KBM-7 (cell line): ENCODE results near the gene SPATA20.

Experiments used
- DNase-seq: peaks from one replicate; pipeline ENCODE4 v3.0.0-alpha.2; 2015
- in situ Hi-C: fragments of 300-500 bp; cut with MboI; formaldehyde crosslinking; loops from 2 replicates; pipeline ENCODE4 v1.14.3; 2020; ENCODE audit warnings: low sequenced_read_pairs, low pct_unique_long_range_greater_than_20kb, mixed read lengths

Gene SPATA20

DNA sequence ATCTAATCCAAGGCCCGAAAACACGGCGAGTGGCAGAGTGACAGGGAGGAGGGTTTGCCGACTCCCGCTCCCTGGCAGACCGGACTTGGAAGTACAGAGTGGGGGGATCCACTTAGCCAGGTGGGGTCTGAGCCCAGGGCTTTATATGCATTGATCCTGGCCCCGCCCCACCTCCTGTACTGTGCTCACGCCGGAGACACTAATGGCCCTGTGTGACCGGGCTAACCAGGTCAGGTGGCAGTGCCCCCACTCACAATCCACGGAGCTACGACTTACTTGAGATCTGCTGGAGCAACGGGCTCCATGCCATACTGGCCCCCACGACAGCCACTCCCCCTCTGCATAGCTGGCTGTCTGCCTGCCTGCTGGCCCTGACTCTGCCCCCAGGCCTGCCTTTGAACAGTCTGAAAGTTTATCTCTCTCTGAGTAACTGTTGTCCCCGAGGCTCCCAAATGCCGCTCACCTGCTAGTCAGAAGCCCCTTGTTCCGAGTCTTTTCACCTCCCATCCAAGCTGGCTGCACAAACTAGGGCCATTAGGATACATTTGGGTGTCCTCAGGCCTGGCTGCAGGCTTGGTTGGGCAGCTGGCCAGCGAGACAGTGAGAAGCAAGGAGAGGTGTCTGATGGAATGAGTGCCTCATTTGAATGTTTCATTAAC, 41.5 kb downstream of the SPATA20 start:
- no peak for DNase-seq
- in situ Hi-C loops: no loop called here

DNA sequence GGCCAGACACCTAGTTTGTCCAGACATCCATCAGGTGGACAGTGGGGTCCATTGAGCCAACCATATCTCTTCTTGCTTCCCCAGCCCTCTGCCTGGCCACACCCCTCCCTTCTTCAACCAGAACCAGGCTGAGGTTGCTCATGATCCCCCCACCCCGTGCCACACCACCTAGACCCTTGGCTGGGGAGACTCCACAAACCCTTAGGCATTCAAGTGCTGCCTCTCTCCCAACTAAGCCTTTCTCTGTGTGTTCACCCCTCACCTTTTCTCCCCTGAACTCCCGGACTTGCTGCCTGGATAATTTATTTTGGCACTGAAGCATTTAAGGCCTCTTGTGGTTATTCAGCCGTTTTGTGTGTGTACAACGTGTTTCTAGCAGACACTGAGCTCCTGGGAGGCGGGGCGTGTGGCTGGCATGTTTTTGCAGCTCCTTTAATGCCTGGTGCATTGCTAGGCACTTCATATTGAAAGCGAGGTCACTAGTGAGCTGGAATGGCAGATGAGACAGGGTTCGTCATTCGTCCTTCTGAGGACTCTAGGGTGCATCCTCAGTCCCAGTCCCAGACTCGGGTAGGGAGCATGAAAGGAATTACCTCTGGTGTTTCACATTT, 42.2 kb downstream of the SPATA20 start:
- in situ Hi-C loops: no loop called here
- DNase-seq: no peak

DNA sequence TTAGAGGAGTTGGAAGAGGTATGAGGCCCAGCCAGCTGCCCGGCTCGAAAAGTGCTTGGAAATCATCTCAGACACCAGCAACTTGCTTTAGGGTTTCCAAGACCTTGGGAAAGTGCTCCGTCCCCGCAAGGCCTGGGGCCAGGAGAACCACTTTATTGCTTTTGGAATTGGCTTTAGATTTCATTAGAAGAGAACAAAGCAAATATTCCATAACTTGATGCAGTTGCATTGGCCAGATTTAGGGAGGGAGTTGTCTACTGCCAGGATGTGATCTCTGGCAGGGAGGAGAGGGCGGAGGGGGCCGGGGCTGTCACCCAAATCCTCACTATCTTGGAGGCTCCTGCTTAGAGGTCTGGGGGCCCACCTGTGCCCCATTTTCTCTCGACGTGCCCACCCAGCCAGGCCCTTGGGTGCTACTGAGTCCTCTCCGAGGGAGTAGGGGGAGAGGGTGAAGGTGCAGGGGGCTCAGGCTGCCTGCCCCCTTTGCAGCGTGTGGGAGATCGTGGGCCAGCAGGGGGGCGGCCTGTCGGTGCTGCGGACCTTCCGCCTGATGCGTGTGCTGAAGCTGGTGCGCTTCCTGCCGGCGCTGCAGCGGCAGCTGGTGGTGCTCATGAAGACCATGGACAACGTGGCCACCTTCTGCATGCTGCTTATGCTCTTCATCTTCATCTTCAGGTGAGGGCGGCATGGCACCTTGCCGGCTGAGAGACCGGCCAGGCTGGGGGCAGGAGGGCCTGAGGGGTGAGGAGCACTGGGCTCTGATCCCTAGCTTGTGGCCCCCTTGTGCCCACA, 44.2 kb downstream of the SPATA20 start:
- DNase-seq: no peak
- in situ Hi-C loops: no loop called here

DNA sequence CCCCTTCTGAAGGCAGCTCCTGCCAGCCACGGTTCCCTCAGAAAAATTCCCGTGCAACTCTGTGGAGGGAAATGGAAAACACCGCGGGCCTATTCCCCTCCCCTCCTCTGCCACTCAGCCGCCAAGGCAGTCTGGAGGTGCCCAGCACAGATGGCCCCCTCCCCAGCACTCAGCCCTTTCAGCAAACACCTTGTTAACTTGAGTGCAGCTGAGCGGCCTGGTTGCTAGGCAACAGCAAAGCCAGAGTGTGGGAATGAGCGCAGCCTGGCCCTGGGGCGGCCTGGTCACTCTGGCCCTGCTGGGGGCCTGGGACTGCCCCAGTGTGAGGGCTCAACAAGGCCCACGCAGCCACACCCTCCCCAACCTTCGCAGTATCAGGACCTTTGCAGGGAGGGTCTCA, 46.3 kb downstream of the SPATA20 start:
- in situ Hi-C loops: no loop called here
- no peak for DNase-seq

DNA sequence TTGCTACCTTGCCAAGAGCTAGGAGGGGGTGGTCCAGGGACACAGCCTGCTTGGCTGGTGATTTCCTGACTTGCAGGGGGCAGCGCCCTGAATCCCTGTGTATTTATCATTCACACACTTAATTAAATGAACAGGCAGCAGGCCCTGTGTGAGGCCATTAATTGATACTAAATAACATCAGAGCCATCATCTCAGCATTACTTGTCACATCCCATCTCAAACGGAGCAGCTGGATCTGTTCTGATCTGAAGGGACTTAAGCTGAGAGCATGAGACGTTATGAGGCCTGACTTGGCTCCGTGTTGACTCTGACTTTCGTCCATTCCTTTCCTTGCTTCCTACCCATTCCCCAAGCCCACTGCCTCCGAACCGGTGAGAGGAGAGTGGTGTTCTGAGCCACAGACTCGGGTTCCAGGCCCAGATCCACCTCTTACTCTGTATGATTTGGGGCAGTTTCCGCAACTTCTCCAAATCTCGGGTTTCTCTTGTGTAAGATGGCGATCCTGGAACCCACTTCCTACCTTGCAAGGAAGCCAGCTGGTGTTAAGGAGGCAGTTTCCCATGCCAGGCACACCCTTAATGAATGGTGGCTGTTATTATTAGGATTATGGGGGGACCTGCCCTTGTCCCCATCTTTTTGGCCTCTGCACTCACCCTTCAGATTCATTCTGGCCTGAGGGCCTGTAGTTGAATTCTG, 47.3 kb downstream of the SPATA20 start:
- in situ Hi-C loops: no loop called here
- DNase-seq: no peak

DNA sequence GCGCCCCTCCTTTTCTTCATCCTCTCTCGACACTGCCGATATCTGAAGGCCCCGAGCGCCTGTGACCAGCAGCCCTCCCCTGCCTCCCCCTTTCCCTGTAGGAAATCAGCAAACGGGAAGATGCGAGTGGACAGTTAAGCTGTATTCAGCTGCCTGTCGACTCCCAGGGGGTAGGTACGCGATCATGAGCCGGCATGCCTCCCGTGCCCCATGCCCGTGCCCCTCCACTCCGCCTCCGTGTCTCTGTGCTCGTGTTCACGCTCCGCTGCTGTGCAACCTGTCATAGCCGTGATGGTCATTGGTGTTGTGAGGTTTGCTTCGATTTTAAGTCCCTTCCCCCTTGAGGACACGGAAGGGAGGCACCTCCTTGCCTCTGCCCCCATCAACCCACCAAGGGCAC, 47.9 kb downstream of the SPATA20 start:
- in situ Hi-C loops: no loop called here
- DNase-seq: no peak

DNA sequence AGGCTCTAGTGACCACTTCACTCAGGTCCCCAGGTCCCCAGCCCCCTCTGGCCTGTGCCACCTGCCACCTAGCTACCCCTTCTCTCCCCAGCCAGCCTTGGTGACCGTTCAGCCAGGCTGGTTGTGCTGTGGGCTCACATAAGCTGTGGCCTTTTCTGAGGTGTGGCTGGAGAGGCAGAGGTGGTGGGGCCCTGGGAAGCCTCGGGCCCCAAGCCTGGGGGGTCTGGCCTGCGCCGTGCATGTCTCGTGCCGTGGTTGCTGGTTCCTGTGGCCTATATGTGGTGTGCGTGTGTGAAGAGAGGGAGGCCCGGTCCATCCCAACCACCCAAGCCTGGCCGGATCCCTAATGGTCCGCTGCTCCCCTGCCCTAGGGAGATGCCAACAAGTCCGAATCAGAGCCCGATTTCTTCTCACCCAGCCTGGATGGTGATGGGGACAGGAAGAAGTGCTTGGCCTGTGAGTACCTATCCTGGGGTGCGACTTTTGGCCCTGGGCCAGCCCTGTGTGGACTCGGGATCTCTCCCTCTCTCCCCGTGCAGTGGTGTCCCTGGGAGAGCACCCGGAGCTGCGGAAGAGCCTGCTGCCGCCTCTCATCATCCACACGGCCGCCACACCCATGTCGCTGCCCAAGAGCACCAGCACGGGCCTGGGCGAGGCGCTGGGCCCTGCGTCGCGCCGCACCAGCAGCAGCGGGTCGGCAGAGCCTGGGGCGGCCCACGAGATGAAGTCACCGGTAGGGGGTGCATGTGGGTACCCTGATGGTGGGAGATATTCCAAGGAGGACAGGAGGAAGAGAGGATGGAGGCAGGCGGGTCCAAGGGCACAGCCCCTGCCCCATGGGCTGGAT, 49.4 kb downstream of the SPATA20 start:
- DNase-seq: no peak
- in situ Hi-C loops: no loop called here

DNA sequence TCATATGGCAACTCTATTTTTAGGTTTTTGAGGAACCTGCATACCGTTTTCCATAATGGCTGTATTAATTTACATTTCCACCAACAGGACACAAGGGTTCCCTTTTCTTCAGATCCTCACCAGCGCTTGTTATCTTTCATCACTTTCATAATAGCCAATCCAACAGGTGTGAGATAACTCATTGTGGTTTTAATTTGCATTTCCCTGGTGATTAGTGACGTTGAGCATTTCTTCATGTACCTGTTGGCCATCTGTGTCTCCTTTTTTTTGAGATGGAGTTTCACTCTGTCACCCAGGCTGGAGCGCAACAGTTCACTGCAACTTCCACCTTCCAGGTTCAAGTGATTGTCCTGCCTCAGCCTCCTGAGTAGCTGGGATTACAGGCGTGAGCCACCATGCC, 51.5 kb downstream of the SPATA20 start:
- no peak for DNase-seq
- in situ Hi-C loops: no loop called here

DNA sequence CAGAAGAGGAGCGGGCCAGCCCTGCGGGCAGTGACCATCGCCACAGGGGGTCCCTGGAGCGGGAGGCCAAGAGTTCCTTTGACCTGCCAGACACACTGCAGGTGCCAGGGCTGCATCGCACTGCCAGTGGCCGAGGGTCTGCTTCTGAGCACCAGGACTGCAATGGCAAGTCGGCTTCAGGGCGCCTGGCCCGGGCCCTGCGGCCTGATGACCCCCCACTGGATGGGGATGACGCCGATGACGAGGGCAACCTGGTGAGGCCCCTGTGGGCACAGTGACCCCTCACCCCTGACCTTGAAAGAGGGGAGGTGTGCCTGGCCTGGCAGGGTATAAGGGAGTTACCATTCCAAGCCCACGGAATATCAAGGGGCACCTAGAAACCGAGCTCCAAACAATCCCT, 52.6 kb downstream of the SPATA20 start:
- in situ Hi-C loops: no loop called here
- DNase-seq: no peak

DNA sequence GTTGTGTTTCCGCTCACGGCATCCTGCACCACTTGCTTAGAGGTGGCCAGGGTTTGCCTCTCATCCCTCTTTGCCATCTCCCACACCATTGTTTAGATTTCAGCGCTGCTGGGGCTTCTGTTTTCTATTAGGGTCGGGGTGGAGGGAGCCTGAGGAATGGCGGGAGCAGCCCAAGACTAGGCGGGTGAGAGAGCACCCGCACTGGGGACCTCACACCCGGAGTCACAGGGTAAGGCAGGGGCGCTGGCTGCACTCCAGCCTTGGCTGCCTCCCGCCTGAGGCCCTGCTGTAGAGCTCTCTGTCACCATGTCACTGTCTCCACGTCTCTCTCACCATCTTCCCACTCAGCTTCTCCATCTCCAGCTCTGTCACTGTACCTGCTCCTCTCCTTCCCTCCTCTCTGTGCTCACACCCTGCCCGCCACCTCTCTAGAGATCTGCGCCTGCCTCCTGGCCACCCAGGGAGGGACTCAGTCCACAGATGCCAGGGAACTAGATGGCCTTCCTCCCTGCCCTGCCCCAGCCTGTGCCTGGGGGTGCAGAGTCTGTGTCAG, 54.9 kb downstream of the SPATA20 start:
- no peak for DNase-seq
- in situ Hi-C loops: no loop called here

DNA sequence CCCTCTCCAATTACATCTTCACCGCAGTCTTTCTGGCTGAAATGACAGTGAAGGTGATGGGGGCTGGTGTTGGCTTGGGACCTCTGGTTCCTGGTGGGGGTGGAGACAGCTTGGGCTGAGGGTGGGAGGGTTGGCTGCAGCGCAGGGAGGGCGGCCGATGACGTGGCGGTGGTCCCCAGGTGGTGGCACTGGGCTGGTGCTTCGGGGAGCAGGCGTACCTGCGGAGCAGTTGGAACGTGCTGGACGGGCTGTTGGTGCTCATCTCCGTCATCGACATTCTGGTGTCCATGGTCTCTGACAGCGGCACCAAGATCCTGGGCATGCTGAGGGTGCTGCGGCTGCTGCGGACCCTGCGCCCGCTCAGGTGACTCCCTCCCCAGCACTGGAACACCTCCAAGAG, 55.9 kb downstream of the SPATA20 start:
- in situ Hi-C loops: no loop called here
- no peak for DNase-seq

DNA sequence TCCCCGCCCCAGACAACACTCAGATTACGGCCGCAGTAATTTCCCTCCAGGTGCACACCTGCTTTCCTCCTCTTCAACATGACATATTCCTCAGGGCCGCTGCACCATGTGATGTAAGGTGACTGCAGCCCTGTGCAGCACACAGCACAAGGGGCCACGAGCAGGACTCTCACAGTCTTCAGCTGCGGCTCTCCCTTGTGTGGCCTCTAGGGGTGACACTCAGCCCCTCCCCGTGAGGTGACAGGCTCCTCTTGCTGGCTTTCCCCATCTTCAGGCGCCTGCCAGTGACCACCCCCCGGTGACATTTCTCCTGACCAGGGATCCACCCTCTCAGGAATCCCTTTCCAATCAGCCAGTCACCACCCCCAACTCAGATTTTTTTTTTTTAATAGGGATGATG, 56.4 kb downstream of the SPATA20 start:
- no peak for DNase-seq
- in situ Hi-C loops: no loop called here

DNA sequence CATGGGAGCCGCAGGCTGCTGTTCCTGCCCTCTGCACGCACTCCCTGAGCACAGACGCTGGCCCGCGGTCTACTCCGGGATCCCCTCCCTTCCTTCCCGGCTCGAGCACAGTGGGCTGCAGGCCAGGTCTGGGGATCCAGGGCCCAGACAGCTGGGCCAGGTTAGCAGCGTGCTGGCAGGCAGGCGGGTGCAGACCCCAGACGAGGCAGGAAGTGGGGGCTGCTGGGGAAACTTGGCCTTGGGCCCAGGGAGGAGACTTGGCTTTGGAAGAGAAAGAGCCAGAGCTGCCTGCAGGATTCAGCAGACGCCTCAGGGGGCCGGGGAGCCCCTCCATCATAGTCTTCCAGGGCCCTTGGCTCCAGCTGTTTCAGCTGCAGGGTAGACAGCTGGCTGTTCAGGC, 57.5 kb downstream of the SPATA20 start:
- in situ Hi-C loops: no loop called here
- no peak for DNase-seq

DNA sequence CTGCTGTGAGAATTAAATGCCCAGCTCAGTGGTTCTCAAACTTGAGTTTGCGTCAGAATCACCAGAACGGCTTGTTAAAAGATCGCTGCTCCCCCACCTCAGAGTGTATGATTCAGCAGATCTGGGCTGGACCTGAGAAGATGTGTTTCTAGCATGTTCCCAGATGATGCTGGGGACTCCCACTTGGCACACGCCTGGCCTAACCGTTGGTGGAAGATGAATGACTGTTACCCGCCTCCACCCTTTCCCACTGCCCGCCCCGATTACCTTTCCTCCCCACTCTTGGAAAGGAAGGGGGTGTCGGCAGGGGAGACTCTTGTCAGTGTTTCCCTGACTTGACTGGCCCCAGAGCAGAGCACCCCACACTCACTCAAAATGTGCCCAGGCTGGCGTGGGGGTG, 58.5 kb downstream of the SPATA20 start:
- in situ Hi-C loops: no loop called here

More for the DNA sequence above, 58.5 kb downstream of the SPATA20 start:
- DNase-seq: no peak
